Jurkat, Clone E6-1 (cell line): Measurements from ENCODE around the gene HMOX1.
"Not testable (repeated sequence)": the region's sequence is repeated elsewhere in the genome, so short reads cannot be mapped to it uniquely, and the experiment has no call there.

Experiments used
- DNase-seq: peaks from one replicate; pipeline ENCODE4 v3.0.0-alpha.2; 2011; ENCODE audit warnings: low read depth, low spot score
- H3K4me3 ChIP-seq: 2 replicates; pipeline ENCODE4 v1.5.1; 2011; ENCODE audit warnings: mild to moderate bottlenecking, low read length, control low read depth, moderate library complexity

HMOX1 gene

GRCh38 chr22:35424081-35424480 lies 43.2 kb downstream of the HMOX1 start:
- H3K4me3 ChIP-seq, result no peak overlapping the region
- DNase-seq, result no peak

- no peak overlapping the region for H3K4me3 ChIP-seq
- no peak for DNase-seq
These were observed 43.9 kb downstream of the HMOX1 start for GRCh38 chr22:35424761-35425160.

GRCh38 chr22:35425546-35425945 lies 44.6 kb downstream of the HMOX1 start:
- H3K4me3 ChIP-seq, result no peak overlapping the region
- DNase-seq, result no peak

GRCh38 chr22:35425971-35426800 lies 45.3 kb downstream of the HMOX1 start:
- H3K4me3 ChIP-seq, result no peak overlapping the region
- no peak for DNase-seq

- DNase-seq, result no peak
- no peak overlapping the region for H3K4me3 ChIP-seq
These were observed 45.9 kb downstream of the HMOX1 start for GRCh38 chr22:35426801-35427140.

- no peak overlapping the region for H3K4me3 ChIP-seq
- no peak for DNase-seq
These were observed 50.0 kb downstream of the HMOX1 start for GRCh38 chr22:35430897-35431322.

- no peak overlapping the region for H3K4me3 ChIP-seq
- DNase-seq, result no peak
These were observed 50.8 kb downstream of the HMOX1 start for GRCh38 chr22:35431483-35432227.

GRCh38 chr22:35432228-35432905 lies 51.5 kb downstream of the HMOX1 start:
- H3K4me3 ChIP-seq, result no peak overlapping the region
- DNase-seq, result no peak

- DNase-seq, result no peak
- H3K4me3 ChIP-seq, result no peak overlapping the region
These were observed 53.3 kb downstream of the HMOX1 start for GRCh38 chr22:35434061-35434710.

GRCh38 chr22:35435201-35435740 lies 54.4 kb downstream of the HMOX1 start:
- H3K4me3 ChIP-seq, result no peak overlapping the region
- no peak for DNase-seq

GRCh38 chr22:35436421-35436820 lies 55.5 kb downstream of the HMOX1 start:
- DNase-seq, result no peak
- H3K4me3 ChIP-seq, result no peak overlapping the region

- no peak for DNase-seq
- no peak overlapping the region for H3K4me3 ChIP-seq
These were observed 56.2 kb downstream of the HMOX1 start for GRCh38 chr22:35437049-35437448.

GRCh38 chr22:35438673-35439364 lies 57.9 kb downstream of the HMOX1 start:
- H3K4me3 ChIP-seq, DNase-seq: not testable (repeated sequence)

GRCh38 chr22:35439365-35439717 lies 58.4 kb downstream of the HMOX1 start:
- no peak overlapping the region for H3K4me3 ChIP-seq
- DNase-seq, result no peak

GRCh38 chr22:35440129-35440528 lies 59.2 kb downstream of the HMOX1 start:
- H3K4me3 ChIP-seq, result no peak overlapping the region
- no peak for DNase-seq

GRCh38 chr22:35441489-35442100 lies 60.7 kb downstream of the HMOX1 start:
- no peak for DNase-seq
- no peak overlapping the region for H3K4me3 ChIP-seq

GRCh38 chr22:35442471-35442870 lies 61.6 kb downstream of the HMOX1 start:
- no peak for DNase-seq
- H3K4me3 ChIP-seq, result no peak overlapping the region

- no peak for DNase-seq
- no peak overlapping the region for H3K4me3 ChIP-seq
These were observed 62.4 kb downstream of the HMOX1 start for GRCh38 chr22:35443338-35443737.
